CD14-positive monocyte (primary cell): ENCODE measurements around the gene METTL21A. TPM values are rescaled to one million over a fixed set of nuclear protein-coding genes. Genes with fewer than 3 reads are reported as not detected.

Experiments
- DNase-seq, 3 donors: peaks; one replicate each; pipeline ENCODE4 v3.0.0-alpha.2; 2011 to 2022
- H2AFZ ChIP-seq: 2 replicates; pipeline ENCODE4 v1.6.0; 2012; ENCODE audit warnings: mild to moderate bottlenecking, low read depth, low read length, inconsistent platforms; ENCODE audit not compliant: insufficient read depth, poor library complexity, severe bottlenecking
- H3K27ac ChIP-seq, 2 donors: 1 replicate in 1 of 2; 2 replicates in 1 of 2; pipeline ENCODE4 v1.5.1; 2012 to 2013; ENCODE audit warnings: low read length in 2 of 2, control low read depth in 1 of 2, inconsistent platforms in 1 of 2, low read depth in 1 of 2, mild to moderate bottlenecking in 1 of 2
- H3K27me3 ChIP-seq, 2 donors: one replicate each; pipeline versions ENCODE4 v1.6.0 to v1.6.1; 2011 to 2013; ENCODE audit warnings: low read length in 2 of 2; ENCODE audit not compliant: control insufficient read depth in 2 of 2, insufficient read depth in 2 of 2
- H3K36me3 ChIP-seq, 2 donors: replicated peaks in 1 of 2; 1 replicate in 1 of 2; 2 replicates in 1 of 2; pipeline versions ENCODE4 v1.5.1 to v1.6.1; 2012 to 2013; ENCODE audit warnings: low read length in 2 of 2, control low read depth in 1 of 2, inconsistent platforms in 1 of 2, mild to moderate bottlenecking in 1 of 2; ENCODE audit not compliant: insufficient read depth in 2 of 2, control insufficient read depth in 1 of 2
- H3K4me1 ChIP-seq, 2 donors: 1 replicate in 1 of 2; 2 replicates in 1 of 2; pipeline versions ENCODE4 v1.5.1 to v1.6.1; 2012 to 2013; ENCODE audit warnings: low read length in 2 of 2, control low read depth in 1 of 2, inconsistent platforms in 1 of 2, mild to moderate bottlenecking in 1 of 2, moderate library complexity in 1 of 2; ENCODE audit not compliant: insufficient read depth in 2 of 2, control insufficient read depth in 1 of 2
- H3K4me2 ChIP-seq: replicated peaks from 2 replicates; pipeline ENCODE3; 2012; ENCODE audit warnings: low read length, moderate library complexity, mild to moderate bottlenecking; ENCODE audit not compliant: poor library complexity, severe bottlenecking; ENCODE audit errors: extremely low read depth
- H3K4me3 ChIP-seq, 3 experiments: fragments of 200-600 bp in 1 of 3; sonication (generic) in 1 of 3; replicated peaks in 1 of 3; 1 replicate in 2 of 3; 2 replicates in 1 of 3; pipeline ENCODE4 v1.5.1; 2011 to 2013; ENCODE audit warnings: low read length in 3 of 3, mild to moderate bottlenecking in 3 of 3, control low read depth in 2 of 3, low read depth in 2 of 3, inconsistent platforms in 1 of 3, moderate library complexity in 1 of 3
- H3K79me2 ChIP-seq: 2 replicates; pipeline ENCODE4 v1.6.0; 2012; ENCODE audit warnings: mild to moderate bottlenecking, control low read depth, inconsistent platforms, low read length, moderate library complexity; ENCODE audit not compliant: insufficient read depth
- H3K9ac ChIP-seq: 2 replicates; pipeline ENCODE4 v1.6.0; 2017; ENCODE audit warnings: low read length, mild to moderate bottlenecking; ENCODE audit not compliant: insufficient read depth, poor library complexity, severe bottlenecking
- H3K9me3 ChIP-seq, 2 donors: replicated peaks in 1 of 2; 1 replicate in 1 of 2; 2 replicates in 1 of 2; pipeline versions ENCODE4 v1.5.1 to v1.6.1; 2012 to 2013; ENCODE audit warnings: low read length in 2 of 2, control low read depth in 1 of 2; ENCODE audit not compliant: control insufficient read depth in 1 of 2, insufficient read depth in 1 of 2
- H4K20me1 ChIP-seq: 2 replicates; pipeline ENCODE4 v1.6.0; 2012; ENCODE audit warnings: mild to moderate bottlenecking, low read length, control low read depth, moderate library complexity; ENCODE audit not compliant: insufficient read depth
- H3K27ac Mint-ChIP-seq, 7 donors: one replicate each; pipeline ENCODE4 v1.8.0; 2020; ENCODE audit warnings: mild to moderate bottlenecking in 7 of 7, mixed read lengths in 7 of 7, moderate library complexity in 6 of 7, inconsistent platforms in 2 of 7
- H3K27me3 Mint-ChIP-seq, 3 donors: one replicate each; pipeline ENCODE4 v1.8.0; 2021 to 2022; ENCODE audit warnings: low read depth in 3 of 3, mild to moderate bottlenecking in 3 of 3, mixed read lengths in 3 of 3, moderate library complexity in 3 of 3, inconsistent platforms in 1 of 3
- H3K36me3 Mint-ChIP-seq, 2 donors: one replicate each; pipeline ENCODE4 v1.8.0; 2020; ENCODE audit warnings: mixed read lengths in 2 of 2, inconsistent platforms in 1 of 2, mild to moderate bottlenecking in 1 of 2
- H3K4me1 Mint-ChIP-seq: one replicate; pipeline ENCODE4 v1.8.0; 2020; ENCODE audit warnings: mild to moderate bottlenecking, mixed read lengths
- H3K4me3 Mint-ChIP-seq, 2 donors: one replicate each; pipeline ENCODE4 v1.8.0; 2020; ENCODE audit warnings: mild to moderate bottlenecking in 2 of 2, mixed read lengths in 2 of 2, moderate library complexity in 1 of 2
- H3K9me3 Mint-ChIP-seq, 7 donors: one replicate each; pipeline ENCODE4 v1.8.0; 2020 to 2022; ENCODE audit warnings: mixed read lengths in 7 of 7, mild to moderate bottlenecking in 6 of 7, moderate library complexity in 6 of 7, inconsistent platforms in 2 of 7
- CTCF ChIP-seq: fragments of 200-600 bp; IDR thresholded peaks from one replicate; pipeline ENCODE4 v1.8.0; 2022; ENCODE audit warnings: antibody characterized with exemption, mild to moderate bottlenecking
- intact Hi-C, 2 donors: fragments of 100-400 bp; cut with micrococcal nuclease; formaldehyde crosslinking; loops; one replicate each; pipeline versions ENCODE4 v1.15.0 to v1.15.1; 2023
- polyA plus RNA-seq, 3 donors: library from polyadenylated mRNA; depleted of rRNA in 1 of 3; unstranded in 2 of 3; stranded (reverse) in 1 of 3; fragments of 300-500 nt in 2 of 3; fragments of >200 nt in 1 of 3; fragmentation: Illumina TruSeq in 2 of 3; gene quantifications; 1 replicate in 2 of 3; 2 replicates in 1 of 3; pipeline ENCODE4 v1.2.3, GENCODE V29; 2012 to 2021

Gene METTL21A
- polyA plus RNA-seq, 3 donors = 13.5 to 47.0 (median 44.7) TPM

GRCh38 chr2:207600231-207600630 is 25.0 kb downstream of the METTL21A start:
- Histone ChIP-seq H4K20me1 (peaks cover 34% of the 10 kb centered on the region), H3K27me3 (no peaks in the 10 kb centered on the region), H3K4me1 (no peaks in the 10 kb centered on the region), H3K4me3 (no peak overlapping the region), H3K36me3 (peaks cover 16 to 75% of the 10 kb centered on the region in 2 donors), H3K27ac (no peak overlapping the region), H3K9ac (no peak overlapping the region), H3K9me3 (no peaks in the 10 kb centered on the region), H3K4me2 (no peak overlapping the region), H2AFZ (no peak overlapping the region), H3K79me2 (peaks cover 14% of the 10 kb centered on the region)
- Mint-ChIP-seq H3K4me3 (no peak overlapping the region), H3K36me3 (peaks cover 29 to 48% of the 10 kb centered on the region in 2 donors), H3K4me1 (peaks cover 3% of the 10 kb centered on the region), H3K27ac (no peak overlapping the region), H3K27me3 (no peaks in the 10 kb centered on the region), H3K9me3 (no peaks in the 10 kb centered on the region)
- no peak for DNase-seq
- intact Hi-C loops = no loop called here
- TF ChIP-seq CTCF = no peak

GRCh38 chr2:207599636-207600035 is 25.6 kb downstream of the METTL21A start:
- Mint-ChIP-seq H3K4me1 (peaks cover 4% of the 10 kb centered on the region), H3K27me3 (no peaks in the 10 kb centered on the region), H3K4me3 (no peak overlapping the region), H3K27ac (peak overlapping the region in 1 of 7 donors; percentile 12), H3K36me3 (peaks cover 29 to 49% of the 10 kb centered on the region in 2 donors), H3K9me3 (no peaks in the 10 kb centered on the region)
- Histone ChIP-seq H3K36me3 (peaks cover 16 to 80% of the 10 kb centered on the region in 2 donors), H3K27ac (peak overlapping the region in 1 of 2 donors; percentile 17), H3K4me1 (no peaks in the 10 kb centered on the region), H3K79me2 (peaks cover 18% of the 10 kb centered on the region), H3K4me2 (no peak overlapping the region), H3K9ac (no peak overlapping the region), H3K4me3 (no peak overlapping the region), H4K20me1 (peaks cover 29% of the 10 kb centered on the region), H2AFZ (no peak overlapping the region), H3K27me3 (no peaks in the 10 kb centered on the region), H3K9me3 (no peaks in the 10 kb centered on the region)
- intact Hi-C loops = no loop called here
- TF ChIP-seq CTCF = no peak
- DNase-seq = no peak
